Natural killer cell (primary cell): Measurements from ENCODE around the gene CLIP2. TPM values are rescaled to one million over a fixed set of nuclear protein-coding genes. Genes with fewer than 3 reads are reported as not detected.

Experiments
- ATAC-seq, 3 donors: fragments of 150-1000 bp in 2 of 3; fragments of 200-7000 bp in 1 of 3; cut with Tn5 transposase; 1 replicate in 1 of 3; 2 replicates in 2 of 3; pipeline ENCODE4 v1.10.0; 2021; ENCODE audit warnings: mild to moderate bottlenecking in 2 of 3, moderate library complexity in 2 of 3
- DNase-seq, 2 donors: peaks; one replicate each; pipeline versions ENCODE4 v3.0.0 to v3.0.0-alpha.2; 2013 to 2021; ENCODE audit warnings: mixed read lengths in 1 of 2
- H3K27ac ChIP-seq: one replicate; pipeline ENCODE4 v1.5.1; 2013; ENCODE audit warnings: mild to moderate bottlenecking, low read length
- H3K27me3 ChIP-seq: one replicate; pipeline ENCODE4 v1.6.1; 2013; ENCODE audit warnings: low read length; ENCODE audit not compliant: control insufficient read depth, insufficient read depth
- H3K36me3 ChIP-seq: one replicate; pipeline ENCODE4 v1.6.1; 2013; ENCODE audit warnings: low read length; ENCODE audit not compliant: control insufficient read depth, insufficient read depth
- H3K4me1 ChIP-seq: one replicate; pipeline ENCODE4 v1.6.1; 2013; ENCODE audit warnings: low read length; ENCODE audit not compliant: control insufficient read depth, insufficient read depth
- H3K4me3 ChIP-seq: one replicate; pipeline ENCODE4 v1.5.1; 2013; ENCODE audit warnings: low read length
- H3K9me3 ChIP-seq: one replicate; pipeline ENCODE4 v1.6.1; 2013; ENCODE audit warnings: low read length; ENCODE audit not compliant: control insufficient read depth, insufficient read depth
- H3K27ac Mint-ChIP-seq, 2 donors: one replicate each; pipeline ENCODE4 v1.8.0; 2022; ENCODE audit warnings: mild to moderate bottlenecking in 2 of 2, mixed read lengths in 2 of 2, moderate library complexity in 1 of 2
- H3K27me3 Mint-ChIP-seq, 2 donors: one replicate each; pipeline ENCODE4 v1.8.0; 2022; ENCODE audit warnings: low read depth in 2 of 2, mixed read lengths in 2 of 2
- H3K36me3 Mint-ChIP-seq: one replicate; pipeline ENCODE4 v1.8.0; 2022; ENCODE audit warnings: mixed read lengths
- H3K4me1 Mint-ChIP-seq, 2 donors: one replicate each; pipeline ENCODE4 v1.8.0; 2022; ENCODE audit warnings: mixed read lengths in 2 of 2
- H3K4me3 Mint-ChIP-seq: one replicate; pipeline ENCODE4 v1.8.0; 2022; ENCODE audit warnings: mild to moderate bottlenecking, moderate library complexity, mixed read lengths
- H3K9me3 Mint-ChIP-seq, 2 donors: one replicate each; pipeline ENCODE4 v1.8.0; 2022; ENCODE audit warnings: mixed read lengths in 2 of 2
- CTCF ChIP-seq: fragments of 200-600 bp; IDR thresholded peaks from one replicate; pipeline ENCODE4 v1.8.0; 2022; ENCODE audit warnings: antibody characterized with exemption
- WGBS: methylation state at CpG from one replicate; pipeline ENCODE4 v1.1.7; 2013; ENCODE audit warnings: missing lambda C conversion rate; ENCODE audit not compliant: insufficient coverage; 5-methylcytosine and 5-hydroxymethylcytosine counted together
- intact Hi-C: fragments of 100-400 bp; cut with micrococcal nuclease; formaldehyde crosslinking; loops from one replicate; pipeline ENCODE4 v1.14.2; 2022
- total RNA-seq, 4 donors: library from RNA; stranded (reverse); fragments of 120-200 nt in 1 of 4; gene quantifications; one replicate each; pipeline versions ENCODE4 v1.2.3 to v1.2.4, GENCODE V29; 2013 to 2022

The CLIP2 gene
- total RNA-seq, 3 donors from 2014 or later (not counting 1 experiment from before 2014, with no cell fraction given): 8.5 to 14.7 (median 10.5) TPM

- no peaks in the 10 kb centered on the region for H3K27me3 Mint-ChIP-seq
- H3K4me3 Mint-ChIP-seq: no peak overlapping the region
- H3K27ac Mint-ChIP-seq: no peak overlapping the region
- no peaks in the 10 kb centered on the region for H3K9me3 ChIP-seq
- intact Hi-C loops: no loop called here
- H3K36me3 ChIP-seq: no peaks in the 10 kb centered on the region
- no peaks in the 10 kb centered on the region for H3K9me3 Mint-ChIP-seq
- H3K27ac ChIP-seq: no peak overlapping the region
- H3K4me1 Mint-ChIP-seq: no peaks in the 10 kb centered on the region
- no peaks in the 10 kb centered on the region for H3K27me3 ChIP-seq
- H3K4me1 ChIP-seq: no peaks in the 10 kb centered on the region
- no peak overlapping the region for H3K4me3 ChIP-seq
- WGBS: 92% methylated on average over 15 of the region's 15 CpGs
- no peak for DNase-seq
- TF ChIP-seq CTCF: no peak
- no peaks in the 10 kb centered on the region for H3K36me3 Mint-ChIP-seq
- no peak for ATAC-seq
Measured at GRCh38 chr7:74404741-74405140, 115.5 kb downstream of the CLIP2 start.

GRCh38 chr7:74405191-74405898 is 116.1 kb downstream of the CLIP2 start:
- Mint-ChIP-seq H3K4me3 (no peak overlapping the region), H3K27me3 (no peaks in the 10 kb centered on the region), H3K36me3 (no peaks in the 10 kb centered on the region), H3K4me1 (no peaks in the 10 kb centered on the region), H3K9me3 (no peaks in the 10 kb centered on the region), H3K27ac (no peak overlapping the region)
- no peak for TF ChIP-seq CTCF
- Histone ChIP-seq H3K4me3 (no peak overlapping the region), H3K36me3 (no peaks in the 10 kb centered on the region), H3K27ac (no peak overlapping the region), H3K9me3 (no peaks in the 10 kb centered on the region), H3K27me3 (no peaks in the 10 kb centered on the region), H3K4me1 (no peaks in the 10 kb centered on the region)
- intact Hi-C loops: no loop called here
- 92% methylated on average over 31 of the region's 31 CpGs for WGBS
- peak in 1 of 2 donors; percentile 23 for DNase-seq
- no peak for ATAC-seq

GRCh38 chr7:74405899-74406512 is 116.8 kb downstream of the CLIP2 start:
- no peak for ATAC-seq
- H3K27ac Mint-ChIP-seq: no peak overlapping the region
- no peaks in the 10 kb centered on the region for H3K27me3 Mint-ChIP-seq
- H3K4me1 Mint-ChIP-seq: no peaks in the 10 kb centered on the region
- no peaks in the 10 kb centered on the region for H3K9me3 ChIP-seq
- H3K36me3 ChIP-seq: no peaks in the 10 kb centered on the region
- TF ChIP-seq CTCF: no peak
- 89% methylated on average over 20 of the region's 20 CpGs for WGBS
- no peak overlapping the region for H3K4me3 ChIP-seq
- intact Hi-C loops: no loop called here
- no peaks in the 10 kb centered on the region for H3K9me3 Mint-ChIP-seq
- H3K27me3 ChIP-seq: no peaks in the 10 kb centered on the region
- no peak overlapping the region for H3K27ac ChIP-seq
- no peak for DNase-seq
- H3K4me3 Mint-ChIP-seq: no peak overlapping the region
- H3K36me3 Mint-ChIP-seq: no peaks in the 10 kb centered on the region
- no peaks in the 10 kb centered on the region for H3K4me1 ChIP-seq

GRCh38 chr7:74407958-74408357 is 118.8 kb downstream of the CLIP2 start:
- Mint-ChIP-seq H3K9me3 (no peaks in the 10 kb centered on the region), H3K4me3 (no peak overlapping the region), H3K4me1 (no peaks in the 10 kb centered on the region), H3K36me3 (no peaks in the 10 kb centered on the region), H3K27ac (no peak overlapping the region), H3K27me3 (no peaks in the 10 kb centered on the region)
- no peaks in the 10 kb centered on the region for H3K4me1 ChIP-seq
- H3K27me3 ChIP-seq: no peaks in the 10 kb centered on the region
- no peaks in the 10 kb centered on the region for H3K9me3 ChIP-seq
- ATAC-seq: no peak
- no peak for TF ChIP-seq CTCF
- DNase-seq: no peak
- no peaks in the 10 kb centered on the region for H3K36me3 ChIP-seq
- 86% methylated on average over 4 of the region's 4 CpGs for WGBS
- H3K27ac ChIP-seq: no peak overlapping the region
- no peak overlapping the region for H3K4me3 ChIP-seq
- intact Hi-C loops: no loop called here
